Stimulated activated CD8-positive, alpha-beta memory T cell treated with anti-CD3 and anti-CD28 coated beads, Interleukin-4, amount 100 ng/mL, for 4 hours (primary cell): ENCODE measurements around the gene PTGR3.

Source experiments
- DNase-seq, 2 donors: peaks; one replicate each; pipeline ENCODE4 v3.0.0-alpha.2; 2020; ENCODE audit warnings: low read depth in 2 of 2, low spot score in 1 of 2

Gene PTGR3

DNA sequence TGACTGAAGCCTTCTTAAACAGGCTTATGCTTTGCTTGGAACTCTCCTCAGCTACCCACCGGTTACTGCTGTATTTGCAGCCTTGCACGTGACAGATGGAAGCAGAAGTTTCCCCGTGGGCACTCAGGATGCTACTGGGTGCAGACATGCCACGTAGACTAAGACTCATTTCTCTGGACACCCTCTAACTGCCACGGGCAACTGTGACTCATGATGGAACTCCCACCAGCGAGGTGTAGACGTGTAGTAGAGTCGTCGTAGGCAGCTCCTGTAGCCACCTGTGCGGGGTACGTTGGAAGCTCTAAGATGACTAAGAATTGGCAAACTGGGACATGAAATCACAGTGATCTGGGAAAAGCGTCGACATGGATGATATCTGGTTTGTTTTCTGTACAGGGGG lies 29.2 kb upstream of the PTGR3 start:
- no peak for DNase-seq

DNA sequence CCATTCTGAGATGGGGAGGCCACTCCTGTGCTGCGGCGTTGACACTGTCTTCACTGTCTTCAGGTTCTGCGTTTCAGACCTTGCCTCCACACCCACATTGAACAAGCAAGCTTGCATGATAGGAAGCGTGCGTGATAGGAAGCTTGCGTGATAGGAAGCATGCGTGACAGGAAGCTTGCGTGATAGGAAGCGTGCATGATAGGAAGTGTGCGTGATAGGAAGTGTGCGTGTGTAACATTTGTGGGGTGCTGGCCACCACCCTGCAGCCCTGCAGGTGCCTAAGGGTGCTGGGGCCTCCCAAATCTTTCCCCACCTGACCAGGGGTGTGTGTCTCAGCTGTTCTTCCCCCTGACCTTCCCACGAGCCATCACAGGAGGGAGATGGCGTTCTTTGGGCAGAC lies 27.0 kb upstream of the PTGR3 start:
- no peak for DNase-seq

DNA sequence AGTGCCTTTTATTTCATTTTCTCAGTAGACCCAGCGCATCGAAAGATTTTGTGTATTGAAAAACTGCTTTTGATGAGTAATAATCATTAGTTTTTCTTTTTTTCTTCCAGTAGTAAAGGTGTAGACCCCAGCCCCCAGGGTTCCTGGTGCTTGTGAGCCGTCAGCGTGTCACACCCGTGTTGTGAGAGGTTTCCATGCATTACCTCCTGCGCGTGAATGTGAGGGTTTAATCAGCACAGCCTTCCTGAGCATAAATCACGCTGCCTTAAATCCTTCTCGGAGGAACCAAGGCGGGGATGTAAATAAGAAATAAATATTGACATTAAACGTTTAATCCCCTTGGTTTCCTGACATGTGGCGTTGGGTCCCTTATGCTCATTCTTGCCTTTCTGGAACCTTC lies 26.0 kb upstream of the PTGR3 start:
- no peak for DNase-seq

DNA sequence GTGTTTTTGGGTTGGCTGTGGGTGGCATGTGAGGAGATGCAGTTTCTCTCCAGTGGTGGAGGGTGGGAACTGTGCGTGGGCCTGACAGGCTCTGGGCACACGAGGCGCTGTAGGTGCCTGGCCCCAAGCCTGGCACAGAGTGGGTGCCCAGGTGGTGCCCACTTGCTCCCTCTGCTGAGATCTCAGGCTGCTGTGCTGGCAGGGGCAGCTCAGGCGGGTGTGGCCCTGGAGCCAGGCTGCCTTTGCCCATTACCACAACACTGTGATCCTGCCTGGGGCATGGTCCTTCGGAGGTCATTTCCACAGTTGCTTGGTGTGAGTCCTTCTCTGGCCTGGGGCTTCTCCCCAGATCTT lies 22.1 kb upstream of the PTGR3 start:
- DNase-seq: no peak

DNA sequence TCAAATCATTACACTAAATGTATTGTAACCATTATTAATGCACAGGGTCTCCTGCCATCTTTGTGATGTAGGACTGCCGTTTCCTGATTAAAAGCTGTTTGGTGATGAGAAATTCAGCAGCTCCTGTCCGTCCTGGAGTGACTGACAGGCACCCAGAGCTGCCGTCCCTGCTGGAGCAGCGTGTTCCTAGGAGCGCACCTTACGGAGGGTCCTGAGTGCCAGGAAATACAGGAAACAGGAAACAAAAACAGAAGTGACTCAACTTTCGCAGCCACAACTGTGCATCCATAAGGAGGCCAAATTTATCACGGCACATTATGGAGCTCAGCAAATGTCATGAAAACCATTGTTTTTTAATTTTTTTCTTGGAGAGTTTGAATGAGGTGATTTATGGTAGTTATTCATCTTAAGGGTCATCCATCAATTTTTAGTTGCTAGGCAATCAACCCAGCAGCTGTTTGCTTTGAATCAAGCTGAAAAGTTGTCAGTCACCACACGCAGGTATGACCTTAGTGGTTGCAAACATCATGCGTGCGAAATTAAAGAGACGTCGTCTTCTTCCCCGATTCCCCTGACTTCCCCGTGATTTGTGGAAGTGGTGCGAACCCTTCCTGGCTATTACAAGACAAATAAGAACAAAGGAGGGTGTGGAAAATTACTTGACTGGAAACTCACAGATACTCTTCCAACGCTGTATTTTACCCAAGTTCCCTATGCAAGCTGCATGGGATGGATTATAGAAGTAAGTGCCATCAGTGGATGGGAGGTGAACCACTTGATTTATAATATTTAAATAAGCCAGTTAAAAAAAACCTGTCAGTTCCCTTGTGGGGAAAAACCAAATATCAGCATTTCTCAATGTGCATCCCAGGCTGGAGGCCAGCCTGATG lies 21.5 kb upstream of the PTGR3 start:
- DNase-seq: no peak

DNA sequence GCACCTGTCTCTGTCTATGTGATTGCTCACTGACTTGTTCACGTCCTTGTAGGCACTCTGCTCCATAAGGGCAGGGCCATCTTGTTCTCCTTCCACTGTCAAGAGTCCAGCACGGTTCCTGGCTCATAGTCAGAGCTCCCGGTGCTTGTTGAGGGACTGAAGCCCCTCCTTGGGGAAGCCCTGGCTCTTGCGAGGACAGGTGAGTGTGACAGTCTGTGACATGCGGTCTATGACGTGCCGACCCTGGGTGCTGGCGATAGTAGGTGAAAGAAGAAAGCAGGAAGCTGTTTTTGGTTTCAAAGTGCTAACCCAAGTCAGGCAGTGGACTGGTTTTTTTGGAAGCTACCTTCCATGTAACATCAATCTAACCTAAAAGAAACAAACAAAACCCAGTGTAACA lies 20.5 kb upstream of the PTGR3 start:
- DNase-seq: no peak

DNA sequence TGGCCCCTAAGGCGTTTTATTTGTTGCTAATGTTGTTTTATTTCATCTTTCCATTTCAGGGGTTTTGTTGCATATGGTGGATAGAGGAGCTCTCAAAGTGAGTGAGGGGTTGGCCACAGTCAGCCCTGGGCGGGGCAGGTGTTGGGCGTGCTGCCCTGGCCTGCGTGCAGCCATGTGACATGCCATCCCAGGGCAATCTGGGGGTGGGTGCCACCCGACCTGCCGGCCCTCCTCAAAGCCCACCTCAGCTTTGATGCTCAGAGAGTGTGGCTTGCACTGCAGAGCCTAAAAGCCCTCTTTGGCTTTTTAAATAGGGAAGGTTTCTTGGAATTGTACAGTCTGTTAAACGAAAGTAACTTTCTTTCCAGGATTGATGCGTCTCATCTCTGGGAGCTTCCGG lies 20.0 kb upstream of the PTGR3 start:
- DNase-seq: no peak

DNA sequence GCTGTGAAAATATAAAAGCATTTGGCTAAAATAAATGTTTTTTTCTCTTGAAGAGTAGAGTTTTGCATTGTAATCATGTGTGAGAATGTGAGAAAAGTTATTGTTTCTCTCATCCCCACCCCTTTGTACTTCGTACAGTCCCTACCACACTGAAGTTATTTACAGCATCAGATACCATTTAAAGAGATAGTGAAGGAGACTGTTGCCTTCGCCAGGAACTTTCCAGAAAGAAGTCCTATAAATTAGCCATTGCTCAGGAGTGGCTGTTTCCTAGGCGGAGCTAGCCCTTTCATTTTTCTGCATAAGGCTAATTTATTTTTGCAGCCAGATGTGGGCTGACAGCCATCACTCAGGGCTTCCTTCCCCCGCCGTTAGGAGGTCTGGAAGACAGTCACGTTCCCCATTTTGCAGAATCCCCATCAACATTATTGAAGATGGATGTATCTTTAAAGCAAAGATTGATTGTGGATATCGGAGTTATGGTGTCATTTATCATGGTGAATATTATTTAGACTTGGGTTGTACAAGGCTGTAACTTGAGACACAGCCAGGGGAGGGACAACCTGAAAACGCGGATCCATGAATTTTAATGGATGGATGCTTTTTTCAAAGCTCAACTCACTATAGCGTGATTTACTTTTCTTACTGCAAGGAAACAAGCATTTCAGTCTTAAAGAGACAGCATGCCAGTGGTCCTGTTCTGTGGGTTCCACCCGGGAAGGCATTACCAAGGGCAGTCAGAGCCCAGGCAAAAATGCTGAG lies 18.8 kb upstream of the PTGR3 start:
- no peak for DNase-seq

DNA sequence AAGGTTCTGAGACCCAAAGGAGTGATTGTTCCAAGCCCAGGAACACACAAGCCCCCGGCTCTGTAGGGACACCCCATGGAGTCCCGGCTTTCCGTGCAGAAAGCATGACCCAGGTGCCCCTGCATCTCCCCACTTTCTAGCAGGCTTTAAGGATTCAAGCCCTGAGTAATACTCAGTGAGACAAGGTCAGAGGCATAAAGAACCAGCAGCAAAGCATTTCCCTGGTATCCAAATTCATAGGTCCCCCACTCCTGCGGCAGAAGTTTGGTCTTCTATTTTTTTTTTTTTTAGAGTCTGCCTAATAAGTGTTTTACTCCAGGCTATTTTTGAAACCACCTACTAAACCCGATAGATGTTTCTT lies 18.0 kb upstream of the PTGR3 start:
- DNase-seq: no peak

DNA sequence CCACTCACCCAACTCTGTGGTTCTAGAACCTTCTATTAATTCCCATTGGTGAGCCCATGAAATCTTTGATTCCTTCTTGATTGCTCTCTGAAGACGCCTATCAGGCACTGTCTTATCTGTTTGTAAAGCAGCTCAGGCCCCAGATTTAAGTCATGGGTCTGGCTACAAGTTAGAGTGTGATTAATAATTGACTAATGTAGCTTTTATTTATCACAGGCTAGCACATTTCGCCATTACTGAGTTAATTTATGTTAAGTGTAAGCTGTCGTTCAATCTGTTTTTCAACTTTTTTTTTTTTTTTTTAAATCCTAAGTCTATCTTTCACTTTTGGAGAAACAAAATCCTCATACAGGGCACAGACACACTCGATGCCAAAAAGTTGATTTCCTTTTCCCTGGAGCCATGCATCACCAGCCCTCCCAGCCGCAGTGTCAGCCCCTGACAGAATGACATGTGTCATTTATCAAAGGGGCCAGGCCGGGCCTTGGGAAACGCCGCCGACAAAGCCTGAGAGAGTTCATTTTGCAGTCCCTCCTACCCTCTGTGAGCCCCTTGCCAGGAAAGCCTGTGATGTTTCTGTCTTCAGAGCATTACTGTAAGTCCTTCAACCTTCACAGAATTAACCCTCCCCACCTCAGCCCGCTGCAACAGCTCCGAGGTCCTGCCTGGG lies 17.5 kb upstream of the PTGR3 start:
- no peak for DNase-seq

DNA sequence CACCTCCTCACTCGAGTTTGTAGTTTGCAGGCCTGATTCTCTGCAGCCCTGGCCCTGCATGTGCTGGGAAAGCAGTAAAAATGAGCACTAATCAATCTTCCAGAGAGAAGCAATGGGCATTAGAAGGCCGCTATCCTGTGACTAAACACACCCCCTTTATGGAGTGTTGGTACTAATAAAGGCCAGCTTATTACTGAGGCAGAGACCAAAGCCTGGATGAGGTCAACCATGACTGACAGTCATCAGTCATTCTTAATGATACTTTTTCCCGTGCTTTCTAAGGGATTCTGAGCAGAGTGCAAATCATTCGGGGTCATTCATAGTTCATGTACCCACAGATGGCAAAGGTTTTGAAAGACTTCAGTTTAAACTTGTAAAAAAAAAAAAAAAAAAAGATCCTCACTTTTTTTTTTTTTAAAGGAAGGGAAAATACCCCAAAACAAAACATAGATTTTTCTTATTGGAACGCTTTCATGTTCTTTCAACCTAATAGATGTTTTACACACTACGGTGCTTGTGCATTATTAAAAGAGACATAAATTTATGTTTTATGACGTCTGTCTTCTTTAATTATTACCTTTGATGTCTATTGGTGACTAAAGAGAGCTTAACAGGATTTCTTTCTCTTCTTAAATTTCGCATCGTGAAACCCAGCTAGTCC lies 14.9 kb upstream of the PTGR3 start:
- DNase-seq: no peak

DNA sequence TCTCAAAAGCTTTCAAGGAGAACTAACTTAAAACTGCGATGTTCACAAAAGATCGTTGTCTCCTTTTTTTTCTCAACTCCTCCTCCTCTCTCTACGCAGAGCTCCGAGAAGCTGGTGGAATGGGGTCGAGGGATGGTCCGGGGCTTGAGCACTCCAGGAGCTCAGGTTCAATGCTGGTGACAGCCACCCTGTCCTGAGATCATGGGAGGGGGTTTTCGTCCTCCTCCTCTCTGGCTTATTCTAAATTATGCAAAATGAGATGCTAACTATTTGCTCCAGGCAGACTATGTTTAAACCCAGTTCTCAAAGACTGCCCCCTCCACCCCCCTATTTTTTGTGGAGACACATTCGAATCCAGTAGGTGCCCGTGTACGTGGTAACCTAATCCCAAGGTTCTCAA lies 13.5 kb upstream of the PTGR3 start:
- no peak for DNase-seq

DNA sequence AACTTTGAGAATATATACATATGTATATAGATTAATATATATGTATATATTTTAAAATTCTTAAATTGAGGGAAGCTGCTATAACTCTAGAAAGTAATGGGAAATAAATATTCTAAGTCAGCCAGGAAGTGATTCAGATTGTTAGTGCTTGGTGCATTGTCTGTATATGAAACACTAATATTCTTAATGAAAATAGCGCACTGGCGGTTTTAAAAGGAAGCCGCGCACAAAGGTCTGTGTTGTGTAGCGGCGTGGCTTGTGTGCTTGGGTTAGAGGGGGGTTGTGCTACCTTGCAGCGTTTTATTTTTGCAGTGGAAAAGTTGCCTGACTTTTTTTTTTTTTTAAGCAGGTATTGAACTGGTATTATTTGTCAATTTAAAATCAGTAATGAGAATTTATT lies 13.0 kb upstream of the PTGR3 start:
- no peak for DNase-seq

DNA sequence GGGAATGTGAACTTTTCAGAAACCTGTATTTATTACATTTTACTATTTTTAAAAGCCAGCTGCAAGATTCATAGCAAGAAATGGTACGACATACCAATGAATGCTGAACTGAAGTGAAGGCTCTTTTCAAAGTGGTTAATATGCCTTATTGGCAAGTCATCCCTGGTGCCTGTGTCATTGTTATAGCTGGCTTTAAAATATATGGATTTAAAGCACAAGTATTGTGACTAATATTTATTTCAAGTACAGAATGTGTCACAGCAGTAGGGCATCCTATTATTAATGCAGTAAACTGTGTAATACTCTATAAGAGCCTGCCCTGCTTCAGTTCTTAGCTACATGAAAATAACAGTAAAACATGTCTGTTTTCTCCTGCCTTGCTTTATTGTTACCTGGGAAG lies 12.5 kb upstream of the PTGR3 start:
- no peak for DNase-seq

DNA sequence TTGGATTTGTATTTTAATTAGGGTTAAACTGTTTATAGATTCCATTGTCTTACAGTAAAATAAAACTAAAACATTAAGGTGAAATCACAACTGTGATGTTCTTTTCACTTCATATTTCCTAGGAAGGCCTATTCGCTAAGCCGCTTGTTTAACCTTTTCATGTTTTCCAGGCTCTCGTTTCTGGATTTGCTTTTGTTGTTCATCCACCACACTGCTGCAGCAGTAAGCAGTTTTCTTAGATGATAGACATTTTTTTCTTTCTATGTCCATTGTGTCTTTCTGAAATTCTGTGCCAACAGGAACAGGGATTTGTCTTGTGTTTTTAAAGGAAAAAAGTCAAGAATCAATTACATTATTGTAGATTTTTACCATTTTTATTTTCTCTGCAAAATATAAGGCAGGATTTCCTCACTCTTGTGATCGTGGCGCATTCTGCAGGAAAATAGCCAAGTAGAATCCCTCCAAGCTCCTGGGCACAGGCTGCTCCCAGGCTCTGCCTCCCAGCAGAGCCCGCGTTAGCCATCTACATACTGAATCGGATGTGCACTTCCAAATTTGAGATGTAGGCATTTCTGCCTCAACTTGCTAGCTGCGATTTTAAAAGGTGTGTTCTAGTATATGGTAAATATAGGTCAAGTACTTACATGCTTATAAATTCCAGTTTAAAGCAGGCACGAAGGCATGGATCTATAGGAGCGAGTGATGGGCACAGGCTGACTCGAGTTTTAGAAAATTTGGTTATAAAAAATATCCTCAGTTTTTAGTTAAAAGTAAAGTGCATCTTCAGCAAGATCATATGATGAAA lies 11.8 kb upstream of the PTGR3 start:
- no peak for DNase-seq

DNA sequence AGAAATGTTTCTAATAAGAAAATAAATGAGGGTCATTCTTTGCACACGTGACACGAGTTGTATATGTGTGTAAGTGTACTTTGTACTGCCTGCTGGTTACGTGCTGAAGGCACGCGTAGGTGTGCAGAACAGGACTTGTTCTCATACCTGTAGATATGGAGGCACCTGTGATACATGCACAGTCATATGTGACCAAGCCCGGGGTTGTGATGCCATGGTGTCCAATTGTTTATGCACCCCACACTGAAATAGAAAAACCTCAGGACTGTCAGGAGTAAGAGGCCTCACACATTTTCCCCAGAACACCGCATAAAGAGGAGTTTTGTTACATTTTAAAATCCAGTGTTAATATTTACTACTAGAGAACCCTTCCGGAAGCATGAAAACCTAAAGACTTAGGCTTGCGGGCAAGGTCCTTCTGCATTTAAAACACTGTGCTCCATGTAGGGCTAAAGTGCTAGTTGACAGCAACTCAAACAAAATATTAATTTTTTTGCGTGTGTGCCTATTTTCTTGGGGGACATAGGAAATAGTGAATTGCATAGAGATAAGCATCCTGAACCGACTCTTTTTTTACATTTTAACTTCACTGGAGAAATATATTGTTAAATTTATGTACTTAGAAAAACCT lies 10.9 kb upstream of the PTGR3 start:
- DNase-seq: no peak

DNA sequence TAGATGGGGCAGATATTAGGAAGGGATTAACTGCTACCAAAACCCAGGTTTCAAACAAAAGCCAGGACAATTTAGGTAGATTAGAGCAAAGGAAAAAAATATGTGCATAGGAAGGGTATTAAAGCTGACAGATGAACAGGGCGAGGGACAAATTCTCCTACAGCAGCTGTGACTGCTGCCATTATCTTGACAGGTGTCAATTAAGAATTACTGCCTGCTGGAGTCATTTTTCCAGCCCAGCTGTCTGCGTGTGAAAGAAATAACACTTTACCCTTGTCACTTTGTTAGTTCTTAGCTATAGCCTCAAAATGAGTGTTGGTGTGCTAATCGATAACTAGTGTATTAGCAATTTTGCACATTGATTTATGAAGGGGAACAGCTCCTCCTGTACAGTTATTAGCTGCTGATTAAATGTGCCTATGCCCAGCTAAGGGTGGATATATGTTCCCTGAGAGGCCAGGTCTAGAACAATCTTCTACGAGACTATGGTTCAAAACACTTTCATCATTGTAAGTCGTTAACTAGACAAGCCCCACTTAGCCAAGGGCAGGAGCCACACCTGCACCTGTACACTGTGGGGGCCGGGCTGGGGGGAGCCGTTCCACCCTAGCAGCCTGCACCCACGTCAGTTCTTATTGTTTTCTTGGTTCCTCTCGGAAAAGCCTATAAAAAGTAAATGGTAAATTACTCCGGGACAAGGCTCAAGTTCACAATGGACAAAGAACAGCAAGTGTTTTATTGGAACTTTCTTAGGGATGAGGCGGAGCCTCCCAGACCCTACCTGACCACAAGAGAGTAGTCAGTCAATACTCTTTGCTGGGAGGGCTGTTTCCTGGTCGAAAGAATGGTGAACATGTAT lies 9.4 kb upstream of the PTGR3 start:
- DNase-seq: no peak

DNA sequence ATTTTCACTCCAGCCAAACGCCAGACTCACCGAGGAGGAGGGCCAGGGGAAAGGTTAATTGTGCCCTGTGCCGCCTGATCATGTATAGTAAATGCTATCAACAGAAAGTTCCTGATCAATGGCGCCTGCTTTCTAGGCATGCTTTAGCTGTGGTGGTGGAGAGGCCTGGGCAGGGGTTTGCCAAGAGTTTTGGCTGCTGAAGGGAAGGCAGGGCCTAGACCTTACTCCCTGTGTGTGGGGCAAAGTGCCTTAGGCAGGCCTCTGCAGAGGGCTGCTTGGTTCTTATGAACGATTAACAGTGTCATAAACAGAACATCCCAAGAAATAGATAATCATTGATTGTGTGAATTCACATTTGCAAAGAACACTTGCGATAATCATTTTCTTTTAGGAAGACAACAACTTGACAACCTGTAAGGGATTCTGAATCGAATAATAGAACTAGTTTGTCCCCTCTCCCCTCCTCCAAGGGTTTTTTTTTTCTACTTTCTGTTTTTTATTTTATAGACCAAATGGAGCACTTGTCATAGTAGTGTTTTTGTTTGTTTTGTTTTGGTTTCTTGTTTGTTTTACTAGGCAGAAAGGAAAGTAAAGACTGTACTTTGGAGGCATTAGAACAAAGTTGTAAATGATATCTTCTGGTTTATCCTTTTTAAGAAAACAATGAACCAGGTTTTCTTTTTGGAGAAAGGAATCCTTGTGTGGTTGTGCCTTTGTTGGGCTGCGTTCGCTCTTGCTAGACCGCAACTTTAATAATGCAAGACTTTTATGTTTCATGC lies 8.2 kb upstream of the PTGR3 start:
- DNase-seq: no peak
